HG02571 (cell line): ENCODE data around the gene RNF181.
"Not testable (repeated sequence)": the region's sequence is repeated elsewhere in the genome, so short reads cannot be mapped to it uniquely, and the experiment has no call there.

Source experiments
- ATAC-seq: cut with Tn5 transposase; IDR thresholded peaks from one replicate; pipeline ENCODE4 v1.9.1; 2021; ENCODE audit warnings: mild to moderate bottlenecking, moderate library complexity; ENCODE audit not compliant: unreplicated experiment

Gene RNF181

DNA sequence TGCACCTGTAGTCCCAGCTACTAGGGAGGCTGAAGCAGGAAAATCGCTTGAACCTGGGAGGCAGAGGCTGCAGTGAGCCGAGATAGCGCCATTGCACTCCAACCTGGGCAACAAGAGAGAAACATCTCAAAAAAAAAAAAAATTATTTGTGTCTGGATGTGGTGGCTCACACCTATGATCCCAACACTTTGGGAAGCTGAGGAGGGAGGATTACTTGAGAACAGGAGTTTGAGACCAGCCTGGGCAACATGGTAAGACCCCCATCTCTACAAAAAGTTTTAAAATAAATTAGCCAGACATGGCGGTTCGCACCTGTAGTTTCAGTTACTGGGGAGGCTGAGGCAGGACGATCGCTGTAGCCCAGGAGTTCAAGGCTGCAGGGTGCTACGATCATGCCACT is 19.8 kb upstream of the RNF181 start:
- no peak for ATAC-seq

DNA sequence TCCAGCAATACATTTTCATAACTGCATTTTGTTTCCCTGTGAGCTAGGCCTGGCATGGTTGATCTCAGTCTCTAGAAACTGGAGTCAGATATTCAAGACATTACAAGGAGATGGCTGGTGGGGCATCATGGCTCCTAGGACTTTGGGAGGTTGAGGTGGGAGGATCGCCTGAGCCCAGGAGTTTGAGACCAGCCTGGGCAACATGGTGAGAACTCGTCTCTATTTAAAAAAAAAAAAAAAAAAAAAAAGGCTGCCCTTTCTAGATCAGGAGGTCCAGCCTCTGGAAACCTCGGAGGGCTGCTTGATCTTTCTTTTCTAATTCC is 18.5 kb upstream of the RNF181 start:
- ATAC-seq = no peak

DNA sequence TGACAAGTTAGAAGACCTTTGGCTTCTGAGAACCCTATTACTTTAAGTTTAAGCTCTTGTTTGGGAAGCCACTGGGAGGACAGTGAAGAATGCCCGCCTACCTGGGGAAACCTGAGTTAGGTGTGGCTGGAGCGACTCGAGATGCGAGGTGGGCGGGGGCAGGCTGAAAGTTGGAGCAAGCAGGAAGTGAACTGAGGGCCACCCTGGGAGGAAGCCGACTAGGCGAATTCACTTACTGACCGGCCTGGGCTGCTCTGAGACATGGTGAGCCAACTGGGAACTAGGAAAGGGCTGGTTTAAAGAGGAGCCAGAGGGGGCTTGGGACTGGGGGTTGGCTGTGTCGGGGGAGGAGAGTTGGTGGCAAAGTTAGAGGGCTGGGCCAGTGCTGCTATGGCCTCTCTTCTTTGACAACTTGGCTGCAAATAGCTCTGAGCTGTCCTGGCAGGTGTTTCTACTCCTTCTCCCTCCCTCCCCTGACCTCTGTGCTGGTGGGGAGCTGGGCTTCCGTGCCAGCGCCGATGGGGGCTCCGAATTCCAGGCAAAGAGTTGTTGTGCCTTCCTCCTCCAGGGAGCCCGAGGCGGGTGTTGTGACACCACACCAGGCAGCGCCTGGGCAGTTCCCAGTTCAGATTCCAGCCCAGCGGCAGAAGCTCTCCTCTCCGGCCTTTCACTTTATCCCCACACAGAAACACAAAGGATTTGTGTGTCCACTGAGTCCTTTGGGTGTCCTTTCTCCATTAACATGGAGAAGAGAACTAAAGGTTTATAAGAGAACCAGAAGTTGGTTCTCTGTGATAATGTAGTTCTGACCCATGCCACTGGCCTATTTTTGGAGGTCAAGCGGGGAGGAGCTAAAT is 17.9 kb upstream of the RNF181 start, which contains the start of gene VAMP8:
VAMP8 (plus strand) TSS at position 201 of the 857 bp plus-strand sequence; CDS start at position 262, 61 bp downstream.
- peak; percentile 76 for ATAC-seq

DNA sequence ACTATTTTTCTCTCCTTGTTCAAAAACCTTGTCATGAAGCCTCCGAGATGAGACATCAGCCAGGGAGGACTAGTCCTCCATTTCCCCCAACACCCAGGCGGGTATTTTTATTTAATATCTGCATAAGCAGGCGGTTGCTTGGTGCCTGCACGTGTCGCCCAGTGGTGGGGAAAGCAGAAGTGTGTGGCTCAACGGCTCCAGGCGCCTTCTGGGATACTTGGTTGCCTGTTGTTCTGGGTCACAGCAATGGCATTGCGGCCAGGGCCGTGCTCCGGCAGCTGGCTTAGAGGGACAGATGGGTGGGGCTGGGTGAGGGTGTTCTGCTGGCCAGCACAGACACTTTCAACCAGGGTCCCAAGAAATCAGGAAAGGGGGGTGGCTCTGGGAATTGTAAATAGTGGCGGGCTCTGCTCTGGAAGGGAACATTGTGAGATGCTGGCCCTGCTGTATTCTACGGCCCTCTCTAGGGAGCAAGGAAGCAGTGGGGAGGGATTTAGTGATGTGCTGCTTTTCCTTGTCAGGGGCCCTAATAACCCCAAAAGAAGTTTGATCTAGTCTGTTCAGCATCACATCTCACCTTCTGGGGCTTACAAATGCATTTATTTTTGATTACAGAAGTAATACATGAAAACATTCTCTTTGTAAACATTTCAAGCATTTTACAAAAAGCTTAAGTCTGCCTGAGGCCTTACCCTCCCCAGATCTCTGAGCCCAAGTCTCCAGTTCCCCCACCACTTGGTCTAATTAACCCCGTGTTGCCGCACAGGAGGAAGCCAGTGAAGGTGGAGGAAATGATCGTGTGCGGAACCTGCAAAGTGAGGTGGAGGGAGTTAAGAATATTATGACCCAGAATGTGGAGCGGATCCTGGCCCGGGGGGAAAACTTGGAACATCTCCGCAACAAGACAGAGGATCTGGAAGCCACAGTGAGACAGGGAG is 17.0 kb upstream of the RNF181 start:
- ATAC-seq = peak; percentile 39

DNA sequence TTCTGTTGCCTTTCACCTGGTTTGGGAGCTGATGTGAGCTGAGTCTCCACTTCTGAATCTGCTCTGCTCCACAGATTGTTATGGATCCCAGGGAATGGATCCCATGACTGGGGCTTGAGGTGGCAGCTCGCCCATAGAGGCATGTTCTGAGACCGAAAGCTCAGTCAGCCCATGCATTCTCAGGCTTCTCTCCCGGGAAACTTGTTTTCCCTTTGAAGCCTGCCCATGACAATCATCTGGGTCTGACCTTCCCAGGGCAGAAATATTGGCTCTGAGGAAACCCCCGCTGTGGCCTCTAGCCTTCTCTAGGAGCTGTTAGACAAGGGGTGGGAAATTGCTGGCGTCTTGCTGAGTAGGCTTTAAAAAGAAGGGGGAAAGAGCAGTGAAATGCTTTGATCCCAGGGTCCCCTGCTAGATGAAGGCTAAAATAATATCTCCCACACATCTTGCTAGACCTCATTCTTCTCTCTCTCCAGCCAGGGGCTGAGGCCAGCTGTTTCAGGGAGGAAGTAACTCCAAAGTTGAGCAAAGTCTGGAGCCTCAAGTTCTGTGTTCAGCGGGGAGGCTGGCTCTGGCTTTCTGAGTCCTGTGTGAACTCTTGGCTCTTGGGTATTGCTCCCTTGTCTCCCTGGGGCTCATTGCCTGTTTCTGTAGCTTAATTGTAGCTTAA is 16.1 kb upstream of the RNF181 start:
- no peak for ATAC-seq

DNA sequence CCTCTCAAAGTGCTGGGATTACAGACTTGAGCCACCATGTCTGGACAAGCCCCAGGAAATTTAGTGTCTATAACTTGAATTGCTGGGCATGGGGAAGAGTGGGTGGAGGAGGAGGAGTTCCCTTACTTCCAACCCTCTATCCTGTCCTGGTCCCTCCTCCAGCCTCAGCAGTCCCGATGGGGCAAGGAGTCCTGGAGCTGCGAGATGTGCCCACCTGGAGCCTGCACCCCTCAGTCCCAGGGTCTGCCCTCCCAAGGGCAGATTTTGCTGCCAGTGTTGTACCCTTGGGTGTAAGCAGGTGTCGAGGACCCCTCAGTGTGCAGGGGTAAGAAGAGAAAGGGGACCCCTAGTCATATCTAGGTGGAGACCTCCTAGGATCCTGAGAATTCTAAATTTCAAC is 15.3 kb upstream of the RNF181 start:
- no peak for ATAC-seq

DNA sequence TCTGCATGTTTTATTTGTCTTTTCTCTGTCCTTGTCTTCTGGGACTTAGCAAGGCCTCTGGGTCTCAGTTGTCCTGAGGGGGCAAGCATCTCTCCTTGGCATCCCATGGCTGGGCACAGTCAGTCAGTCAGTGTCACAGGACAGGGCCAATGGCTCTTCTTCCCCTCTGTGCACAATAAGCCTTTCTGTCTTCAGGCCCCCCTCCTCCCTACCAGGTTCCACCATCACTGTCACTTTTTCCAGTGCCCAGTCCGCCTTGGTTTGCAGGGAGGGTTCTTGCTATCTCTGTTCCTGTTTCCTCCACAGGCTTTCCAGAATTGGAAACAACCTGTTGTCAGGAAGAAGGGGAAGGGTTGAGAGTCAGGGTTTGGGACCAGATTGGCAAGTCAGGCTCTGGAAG is 13.1 kb upstream of the RNF181 start:
- ATAC-seq = no peak

DNA sequence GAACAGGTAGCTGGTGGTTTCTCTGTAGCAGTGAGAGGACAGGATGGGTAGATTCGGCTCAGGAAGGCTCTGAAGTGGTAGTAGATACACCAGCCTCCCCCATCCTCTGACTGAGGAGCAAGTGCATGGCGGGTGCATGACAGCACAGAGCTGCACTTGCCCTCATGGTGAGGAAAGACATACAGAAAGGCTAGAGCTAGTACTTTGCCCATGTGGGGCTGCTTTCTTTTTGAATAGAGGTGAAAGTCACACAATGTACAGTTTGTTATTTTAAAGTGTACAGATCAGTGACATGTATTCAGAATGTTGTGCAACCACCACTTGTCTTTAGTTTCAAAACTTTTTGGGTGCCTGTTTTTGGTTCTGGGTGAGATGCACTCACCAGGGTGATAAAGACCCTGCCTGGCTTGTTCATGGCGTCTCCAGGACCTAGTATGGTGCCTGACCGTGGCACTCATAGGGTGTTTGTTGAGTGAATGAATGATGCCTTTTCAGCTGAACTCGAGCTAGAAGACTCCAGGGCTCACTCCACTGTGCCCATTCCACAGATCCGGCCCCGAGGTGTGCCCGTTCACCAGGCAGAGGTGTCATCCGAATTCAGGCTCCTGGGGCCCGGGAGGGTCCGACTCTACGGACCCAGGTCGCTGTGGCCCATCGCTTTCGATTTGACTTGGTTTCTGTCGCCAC is 11.7 kb upstream of the RNF181 start:
- peak; percentile 64 for ATAC-seq

DNA sequence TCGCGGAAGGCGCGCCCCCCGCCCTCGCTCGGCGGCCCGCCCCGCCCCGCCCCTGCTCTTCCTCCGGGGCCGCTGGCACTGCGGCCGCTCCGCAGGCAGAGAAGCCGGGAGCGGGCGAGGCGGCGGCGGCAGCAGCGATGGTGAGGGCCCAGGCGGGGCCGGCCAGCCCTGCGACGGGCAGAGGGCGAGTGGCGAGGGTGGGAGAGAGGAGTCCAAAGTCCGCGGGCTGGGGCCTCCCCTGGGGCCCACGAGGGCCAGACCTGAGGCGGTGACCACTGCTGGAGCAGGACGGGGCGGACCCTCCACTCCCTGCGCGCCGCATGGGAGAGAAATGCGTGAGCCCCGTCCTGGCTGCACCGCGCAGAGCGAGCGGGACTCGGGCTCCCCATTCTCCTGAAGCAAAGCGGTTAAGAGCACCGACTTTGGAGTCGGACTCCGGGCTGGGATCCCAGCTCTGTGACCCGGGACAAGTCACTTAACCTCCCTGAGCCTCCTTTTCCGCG is 11.1 kb upstream of the RNF181 start, which contains the start of gene VAMP5:
VAMP5 (plus strand) TSS at position 78 of the 503 bp plus-strand sequence; CDS start at position 138, 60 bp downstream.
- ATAC-seq = peak; percentile 21

DNA sequence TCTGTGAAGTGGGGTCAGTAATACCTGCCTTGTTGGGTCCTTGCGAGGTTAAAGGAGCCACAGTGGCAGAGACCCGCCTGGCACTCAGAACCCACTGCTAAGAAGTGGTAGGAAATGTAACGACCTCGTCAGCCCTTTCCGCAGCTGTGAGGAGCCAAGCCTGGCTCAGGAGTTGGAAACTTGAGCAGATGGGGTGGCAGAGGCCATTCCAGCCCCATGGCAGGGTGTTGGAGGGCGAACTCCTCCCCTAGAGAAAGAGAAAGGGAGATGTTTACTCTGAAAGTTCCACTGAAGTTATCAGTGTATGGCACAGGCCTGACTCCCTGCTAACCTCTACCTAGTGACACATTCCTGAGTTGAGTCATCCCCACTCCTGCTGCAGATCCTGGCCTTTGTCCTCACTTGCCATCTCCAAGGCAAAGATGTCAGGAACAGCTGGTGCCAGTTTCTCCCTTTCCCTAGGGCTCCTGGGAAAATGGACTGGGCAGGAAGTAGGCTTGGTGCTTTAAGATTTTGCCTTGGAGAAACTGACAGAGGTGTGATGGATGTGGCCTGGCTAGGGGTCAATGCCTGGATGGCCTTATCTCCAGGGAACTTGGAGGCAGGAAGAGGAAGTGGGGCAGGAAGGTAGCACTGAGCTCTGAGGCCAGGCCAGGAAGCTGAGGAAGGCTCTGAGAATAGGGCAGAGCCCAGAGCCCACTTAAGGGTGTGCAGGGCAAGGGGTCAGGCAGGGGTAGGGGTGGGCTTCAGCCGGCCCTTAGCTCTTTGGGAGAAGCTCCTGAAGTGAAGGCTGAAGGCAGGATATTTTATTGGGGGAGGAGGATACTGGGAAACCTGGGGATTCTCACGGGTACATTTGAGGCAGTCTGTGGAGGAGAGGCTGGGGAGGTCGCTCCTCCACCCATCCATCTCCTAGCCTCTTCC is 10.4 kb upstream of the RNF181 start:
- peak; percentile 43 for ATAC-seq

DNA sequence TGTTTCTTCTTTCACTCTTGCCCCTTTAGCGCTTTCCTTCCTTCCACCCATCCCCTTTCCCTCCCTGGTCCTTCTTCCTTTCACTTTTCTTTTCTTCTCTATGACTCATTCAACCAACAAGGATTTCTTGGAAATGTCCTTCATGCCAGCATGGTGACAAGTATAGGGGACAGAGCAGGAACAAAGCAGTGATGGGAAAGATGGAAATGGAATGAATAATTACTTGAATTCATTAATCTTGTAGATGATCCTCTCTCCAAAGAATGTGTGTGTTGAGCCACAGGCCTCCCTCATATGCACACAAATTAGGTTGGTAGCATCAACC is 9.8 kb upstream of the RNF181 start:
- ATAC-seq = no peak

DNA sequence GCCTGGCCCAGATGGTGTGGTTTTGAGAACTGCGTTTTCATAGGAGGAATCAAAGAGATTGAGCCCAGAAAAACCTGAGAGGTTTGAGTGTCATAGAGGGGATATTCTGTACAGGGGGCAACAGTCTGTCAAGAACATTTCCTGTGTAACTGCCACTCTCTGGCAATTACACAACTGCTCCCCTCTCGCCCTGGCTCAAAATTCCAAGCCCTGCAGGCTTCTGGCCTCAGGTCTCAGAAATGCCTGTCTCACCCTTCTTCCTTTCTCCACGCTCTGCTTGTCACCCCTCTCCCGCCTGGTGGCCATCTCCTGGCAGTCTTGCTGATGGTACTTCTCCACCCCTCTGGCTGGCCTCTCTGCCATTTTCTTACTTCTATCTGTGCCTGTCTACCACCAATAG is 7.3 kb upstream of the RNF181 start:
- no peak for ATAC-seq

DNA sequence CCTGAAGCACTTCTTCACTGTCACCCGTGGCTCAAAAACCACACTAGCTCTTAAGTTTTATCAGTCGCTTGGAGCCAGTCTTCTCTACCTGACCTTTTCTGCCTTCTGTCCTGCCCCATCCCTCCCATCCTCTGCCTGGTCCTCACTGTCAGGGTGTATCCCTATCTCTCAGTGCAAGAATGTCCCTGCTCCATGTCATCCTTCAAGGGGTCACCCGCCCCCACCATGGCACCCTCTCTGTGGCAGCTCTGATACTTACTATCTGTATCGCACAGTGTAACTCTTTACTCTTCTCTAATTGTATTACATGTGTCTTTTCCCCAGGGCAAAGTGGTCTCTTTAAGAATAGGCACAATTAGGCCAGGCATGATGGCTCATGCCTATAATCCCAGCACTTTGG is 6.9 kb upstream of the RNF181 start:
- no peak for ATAC-seq

DNA sequence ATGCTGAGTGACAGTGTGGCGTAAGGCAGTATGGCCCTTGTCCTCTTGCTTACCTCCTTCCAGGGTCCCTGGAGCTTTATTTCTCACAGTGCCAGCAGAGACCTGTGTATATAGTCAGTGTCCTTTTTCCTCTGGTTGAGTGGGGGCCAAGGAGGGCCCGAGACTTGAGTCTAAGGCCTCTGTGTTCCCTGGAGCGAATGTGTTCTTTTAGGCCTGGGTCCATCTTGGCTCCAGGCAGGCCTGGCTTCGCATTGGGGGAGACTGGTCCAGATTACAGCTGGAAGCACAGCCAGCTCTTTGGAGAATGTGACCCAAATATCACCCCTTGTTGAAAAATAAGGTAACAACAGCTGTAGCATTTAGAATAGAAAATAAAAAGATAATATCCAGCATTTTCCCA is 6.4 kb upstream of the RNF181 start:
- ATAC-seq = no peak

DNA sequence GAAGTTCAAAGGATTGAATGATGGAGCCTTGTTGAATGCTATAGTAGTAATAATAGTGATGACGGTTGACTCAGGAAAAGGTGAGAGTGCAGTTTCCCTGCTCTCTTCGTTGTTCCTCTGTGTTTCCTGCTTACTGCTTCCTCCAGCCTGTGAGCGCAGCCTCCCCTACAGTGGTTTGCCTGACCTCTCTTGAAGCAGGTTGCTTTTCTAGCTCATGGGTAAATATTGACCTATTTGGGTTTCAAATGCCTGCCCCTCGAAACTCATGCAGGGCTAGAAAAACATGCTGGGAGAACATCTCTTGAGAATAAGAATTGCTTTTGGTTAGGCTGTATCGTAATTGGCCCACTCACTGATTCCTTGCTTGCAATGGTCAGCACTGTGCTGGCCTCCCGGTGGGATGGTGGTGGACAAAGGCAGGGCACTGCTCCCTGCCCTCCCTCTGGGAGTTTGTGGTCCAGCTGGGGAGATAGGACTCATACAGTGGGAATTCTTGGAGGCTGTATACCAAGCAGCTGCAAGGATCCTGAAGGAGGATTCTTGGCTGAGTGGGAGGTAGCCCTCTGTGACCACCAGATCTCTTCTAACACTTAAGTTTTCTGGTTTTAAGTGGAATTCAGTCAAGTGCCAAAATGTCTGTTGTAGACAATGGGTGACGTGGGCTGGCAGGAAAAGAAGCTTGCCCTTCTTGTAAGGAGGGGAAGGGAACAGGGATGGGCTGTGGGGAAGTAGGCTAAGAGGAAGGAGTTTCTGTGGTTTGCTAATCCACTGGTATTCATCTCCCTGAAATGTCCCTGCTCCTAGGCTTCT is 5.4 kb upstream of the RNF181 start:
- ATAC-seq = no peak

DNA sequence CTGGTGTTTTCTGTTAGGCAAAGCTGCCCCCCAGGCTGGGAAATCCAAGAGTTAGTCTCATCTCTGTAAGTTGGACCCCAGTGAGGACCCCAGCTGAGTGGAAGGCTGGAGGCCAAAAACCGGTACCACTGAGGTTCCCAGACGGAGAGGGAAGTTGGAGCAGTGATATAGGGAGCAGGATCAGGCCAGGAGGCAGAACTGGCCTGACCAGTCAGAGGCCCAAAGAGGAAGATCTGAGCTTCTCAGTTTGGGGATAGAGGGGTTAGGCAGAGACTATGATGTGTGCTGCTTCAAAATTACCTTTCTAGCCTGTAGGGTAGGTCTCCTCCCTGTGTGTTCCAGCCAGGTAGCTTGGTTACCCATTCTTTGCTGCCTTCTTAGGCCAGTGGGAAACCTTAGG is 4.6 kb upstream of the RNF181 start:
- ATAC-seq = no peak

DNA sequence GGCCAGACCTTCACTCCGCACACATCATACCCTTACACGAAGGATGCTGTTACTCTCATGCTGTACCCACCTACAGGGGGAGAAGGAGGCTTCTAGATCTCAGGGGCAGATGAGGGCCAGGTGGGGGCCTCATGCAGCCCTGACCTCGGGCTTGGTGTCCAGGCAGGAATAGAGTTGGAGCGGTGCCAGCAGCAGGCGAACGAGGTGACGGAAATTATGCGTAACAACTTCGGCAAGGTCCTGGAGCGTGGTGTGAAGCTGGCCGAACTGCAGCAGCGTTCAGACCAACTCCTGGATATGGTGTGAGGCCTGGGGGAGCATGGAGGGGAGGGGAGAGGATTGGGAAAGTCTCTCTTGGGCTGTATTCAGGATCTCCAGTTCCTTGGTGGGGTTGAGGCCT is 4.0 kb upstream of the RNF181 start:
- ATAC-seq = no peak

DNA sequence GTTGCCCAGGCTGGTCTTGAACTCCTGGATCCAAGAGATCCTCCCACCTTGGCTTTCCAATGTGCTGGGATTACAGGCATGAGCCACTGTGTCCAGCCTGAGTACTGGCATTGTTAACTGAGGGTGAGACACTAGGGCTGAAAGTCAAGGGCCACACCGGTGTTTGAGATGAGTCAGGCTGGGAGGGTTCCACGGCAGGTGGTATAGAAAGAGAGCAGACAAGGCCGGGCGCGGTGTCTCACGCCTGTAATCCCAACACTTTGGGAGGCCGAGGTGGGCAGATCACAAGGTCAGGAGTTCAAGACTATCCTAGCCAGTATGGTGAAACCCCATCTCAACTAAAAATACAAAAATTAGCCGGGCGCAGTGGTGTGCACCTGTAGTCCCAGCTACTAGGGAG is 3.2 kb upstream of the RNF181 start:
- ATAC-seq = not testable (repeated sequence)

DNA sequence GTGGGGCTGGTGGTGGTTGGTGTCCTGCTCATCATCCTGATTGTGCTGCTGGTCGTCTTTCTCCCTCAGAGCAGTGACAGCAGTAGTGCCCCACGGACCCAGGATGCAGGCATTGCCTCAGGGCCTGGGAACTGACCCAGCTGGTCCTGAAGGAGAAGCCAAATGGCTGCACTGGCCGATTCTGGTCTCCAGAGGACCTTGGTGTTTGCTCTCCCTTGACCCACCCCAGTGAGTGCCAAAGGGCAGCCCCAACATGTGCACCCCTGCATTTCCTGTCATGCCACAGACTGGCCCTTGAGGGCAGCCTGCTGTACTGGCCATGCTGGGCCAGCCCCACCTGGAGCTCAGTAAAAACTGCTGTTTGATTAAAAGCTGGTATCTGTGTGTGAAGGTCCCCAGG is 2.5 kb upstream of the RNF181 start:
- ATAC-seq = no peak
